Measurements from ENCODE around the gene CPEB3. TPM values are rescaled to one million over a fixed set of nuclear protein-coding genes. Genes with fewer than 3 reads are reported as not detected.
A peak's percentile ranks its signal among the peaks of the same experiment; 100 is the strongest.

The CPEB3 gene
- total RNA-seq, 1 donor from 2014 or later = 14.1 TPM

DNA sequence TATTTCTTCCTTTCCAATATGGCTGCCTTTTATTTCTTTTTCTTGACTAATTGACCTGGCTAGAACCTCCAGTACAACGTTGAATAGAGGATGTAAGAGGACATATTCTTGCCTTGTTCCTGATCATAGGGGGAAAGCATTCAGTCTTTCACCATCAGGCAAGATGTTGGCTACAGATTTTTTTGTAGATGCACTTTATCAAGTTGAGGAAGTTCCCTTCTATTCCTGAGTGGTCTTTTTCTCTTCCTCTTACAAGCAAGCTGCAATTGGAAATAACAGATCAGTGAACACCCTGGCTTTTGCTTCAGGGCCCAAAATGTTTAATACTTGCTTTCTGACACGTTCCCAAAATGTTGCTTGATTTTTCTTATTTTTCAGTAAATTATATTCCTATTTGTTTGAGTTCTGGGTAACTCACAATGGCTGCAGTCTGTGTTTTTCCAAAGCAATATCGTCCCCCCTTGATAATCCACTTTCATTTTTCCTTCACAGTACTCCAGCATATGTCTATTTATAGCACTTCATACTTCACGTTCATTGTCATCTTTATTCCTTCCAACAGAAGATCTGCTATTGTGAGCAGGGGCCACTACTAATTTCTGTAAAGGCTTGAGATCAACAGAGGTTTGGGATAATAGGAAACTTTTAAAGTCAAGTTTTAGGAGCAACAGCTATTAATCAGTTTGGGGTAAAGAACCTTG, 11.7 kb downstream of the CPEB3 start:
- intact Hi-C loops (cut with DNase I) = no loop called here
- ATAC-seq (peak; percentile 60), DNase-seq (ENCODE audit: missing footprints) (no peak)

DNA sequence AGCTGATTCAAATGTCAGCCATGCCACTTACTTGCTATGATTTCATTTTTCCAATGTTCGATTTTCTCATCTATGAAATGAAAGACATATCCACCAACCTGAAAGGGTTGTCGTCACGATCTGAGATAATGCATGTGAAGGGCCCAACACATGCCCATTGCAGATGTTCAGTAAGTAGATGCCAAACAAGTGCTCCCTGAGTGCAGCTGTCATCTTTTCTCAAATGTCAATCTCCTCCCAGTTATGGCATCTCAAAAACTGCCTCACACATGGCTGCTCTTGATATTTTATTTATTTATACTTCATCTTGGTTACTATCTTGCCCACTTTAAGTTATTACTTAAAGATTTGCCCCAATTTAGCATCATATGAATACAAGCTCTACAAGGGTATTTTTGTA, 16.8 kb downstream of the CPEB3 start:
- DNase-seq (ENCODE audit: missing footprints) = no peak
- intact Hi-C loops (cut with DNase I) = no loop called here
- no peak for ATAC-seq

DNA sequence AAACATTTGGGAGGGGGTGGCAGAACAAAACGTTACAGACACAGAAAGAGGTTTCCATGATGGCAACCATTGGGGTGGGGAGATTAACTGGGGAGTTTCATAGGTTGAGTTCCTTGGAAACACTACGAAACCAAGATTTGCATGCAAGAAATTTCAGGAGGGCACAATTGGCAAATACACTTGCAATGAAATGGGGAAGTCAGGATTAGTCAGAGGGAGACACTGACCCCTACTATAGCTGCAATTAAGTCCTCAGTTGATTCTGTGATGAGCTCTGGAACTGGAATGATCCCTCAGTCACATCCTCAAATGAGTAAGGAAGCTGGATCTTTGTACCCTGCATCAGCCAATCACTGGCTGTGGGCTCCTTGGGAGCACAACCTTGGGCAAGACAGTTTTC, 22.1 kb downstream of the CPEB3 start:
- DNase-seq (ENCODE audit: missing footprints) (no peak), ATAC-seq (no peak)
- intact Hi-C loops (cut with DNase I) = no loop called here

DNA sequence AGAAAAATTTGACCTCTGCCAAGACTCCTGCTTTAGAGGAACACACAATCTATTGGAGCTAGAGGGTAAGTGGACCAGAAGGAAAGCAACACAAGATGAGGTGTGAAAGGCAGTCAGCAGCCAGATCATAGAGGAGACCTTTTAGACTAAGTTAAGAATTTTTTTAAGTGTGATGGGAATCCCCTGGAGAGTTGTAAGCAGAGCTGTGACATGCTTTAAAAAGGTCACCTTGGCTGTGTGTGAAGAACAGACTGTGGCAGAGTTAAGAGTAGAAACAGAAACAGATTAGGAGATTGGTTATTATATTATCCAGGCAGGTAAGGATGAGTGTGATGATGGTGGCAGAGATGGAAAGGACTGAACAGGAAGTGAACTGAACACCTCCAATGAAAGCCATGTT, 23.5 kb downstream of the CPEB3 start:
- intact Hi-C loops (cut with DNase I) = no loop called here
- ATAC-seq (no peak), DNase-seq (ENCODE audit: missing footprints) (no peak)

DNA sequence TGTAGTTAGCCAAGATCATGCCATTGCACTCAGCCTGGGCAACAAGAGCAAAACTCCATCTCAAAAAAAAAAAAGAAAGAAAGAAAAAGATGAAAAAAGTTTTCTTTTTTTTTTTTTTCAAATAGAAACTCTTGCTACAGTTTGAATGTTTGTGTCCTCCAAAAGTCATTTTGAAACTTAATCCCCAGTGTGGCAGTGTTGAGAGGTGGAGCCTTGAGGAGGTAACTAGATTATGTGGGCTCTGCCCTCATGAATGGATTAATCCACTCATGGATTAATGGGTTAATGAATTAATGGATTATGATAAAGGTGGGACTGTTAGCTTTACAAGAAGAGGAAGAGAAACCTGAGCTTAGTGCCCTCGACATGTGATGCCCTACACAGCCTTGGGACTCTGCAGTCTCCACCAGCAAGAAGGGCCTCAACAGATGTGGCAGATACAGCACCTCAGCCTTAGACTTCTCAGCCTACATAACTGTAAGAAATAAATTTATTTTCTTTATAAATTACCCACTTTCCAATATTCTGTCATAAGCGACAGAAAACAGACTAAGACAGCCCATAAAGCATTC, 25.1 kb downstream of the CPEB3 start:
- ATAC-seq = no peak
- no peak for DNase-seq (ENCODE audit: missing footprints)
- intact Hi-C loops (cut with DNase I) = no loop called here

DNA sequence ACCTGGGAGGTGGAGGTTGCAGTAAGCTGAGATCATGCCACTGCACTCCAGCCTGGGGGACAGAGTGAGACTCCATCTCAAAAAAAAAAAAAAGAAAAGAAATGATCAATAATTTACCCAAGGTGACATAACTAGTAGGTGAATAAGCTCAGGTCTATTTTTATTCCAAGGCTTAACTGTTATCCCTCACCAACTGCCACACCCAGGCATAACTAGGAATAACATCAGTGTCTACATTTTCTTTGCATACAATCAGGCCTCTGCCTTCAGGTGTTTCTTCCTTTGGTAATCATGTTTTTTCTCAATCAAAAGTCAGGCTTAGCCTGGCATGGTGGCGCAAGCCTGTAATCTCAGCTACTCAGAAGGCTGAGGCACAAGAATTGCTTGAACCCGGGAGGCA, 26.6 kb downstream of the CPEB3 start:
- intact Hi-C loops (cut with DNase I) = no loop called here
- no peak for DNase-seq (ENCODE audit: missing footprints)
- ATAC-seq = no peak

DNA sequence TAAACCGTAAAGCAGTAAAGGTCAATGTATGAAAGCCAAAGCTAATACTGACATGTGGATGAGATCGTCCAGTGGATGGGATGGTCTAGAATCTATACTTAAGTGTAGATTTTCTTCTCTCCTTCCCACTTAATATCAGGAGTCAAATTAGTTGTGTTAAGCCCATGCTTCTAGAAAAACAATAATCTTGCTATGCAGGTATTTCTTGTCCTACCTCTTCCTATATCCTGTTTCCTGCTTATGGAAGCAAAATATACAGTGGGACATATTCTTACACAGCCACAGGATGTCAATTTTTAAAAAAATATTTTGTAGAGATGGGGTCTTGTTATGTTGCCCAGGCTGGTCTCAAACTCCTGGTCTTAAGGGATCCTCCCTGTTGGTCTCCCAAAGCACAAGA, 27.5 kb downstream of the CPEB3 start:
- no peak for DNase-seq (ENCODE audit: missing footprints)
- no peak for ATAC-seq
- intact Hi-C loops (cut with DNase I) = no loop called here

DNA sequence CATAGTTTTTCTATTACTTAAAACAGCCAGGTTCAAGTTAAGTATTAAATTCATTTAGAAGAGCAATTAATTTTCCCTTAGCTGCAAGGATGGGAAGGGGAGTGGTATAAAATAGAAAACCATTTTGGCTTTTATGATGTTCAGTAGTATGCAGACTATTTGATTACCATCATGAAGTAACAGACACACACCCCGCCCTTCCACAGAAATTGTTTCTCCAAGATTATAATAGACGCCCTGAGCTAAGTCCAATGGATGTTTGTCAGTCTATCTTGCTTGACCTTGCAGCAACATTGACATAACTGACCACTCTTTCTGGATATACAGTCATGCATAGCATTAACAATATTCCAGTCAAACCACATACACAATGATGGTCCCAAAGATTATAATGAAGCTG, 42.3 kb downstream of the CPEB3 start:
- DNase-seq (ENCODE audit: missing footprints) = no peak
- ATAC-seq = no peak
- intact Hi-C loops (cut with DNase I) = no loop called here

DNA sequence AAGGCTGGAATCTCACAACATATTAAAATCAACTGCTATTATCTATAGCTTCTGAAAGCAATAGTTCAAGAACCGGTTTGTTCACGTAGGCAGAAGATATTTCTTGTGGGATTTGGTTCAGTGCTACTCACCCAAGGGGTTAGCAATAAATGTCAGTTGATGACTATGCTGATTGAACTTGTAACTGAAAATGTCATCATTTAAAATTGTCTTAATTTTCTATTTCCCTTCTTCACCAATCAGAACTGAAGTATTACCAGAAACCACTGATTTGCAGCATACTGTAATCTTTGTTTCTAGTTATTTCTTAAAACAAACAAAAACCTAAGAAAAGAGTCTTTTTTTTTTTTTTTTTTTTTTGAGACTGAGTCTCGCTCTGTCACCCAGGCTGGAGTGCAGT, 46.1 kb downstream of the CPEB3 start:
- ATAC-seq (no peak), DNase-seq (ENCODE audit: missing footprints) (no peak)
- intact Hi-C loops (cut with DNase I) = loop anchor here (5.0 kb wide), 1 partner anchor 188 kb away; no protein-coding TSS in a partner anchor

DNA sequence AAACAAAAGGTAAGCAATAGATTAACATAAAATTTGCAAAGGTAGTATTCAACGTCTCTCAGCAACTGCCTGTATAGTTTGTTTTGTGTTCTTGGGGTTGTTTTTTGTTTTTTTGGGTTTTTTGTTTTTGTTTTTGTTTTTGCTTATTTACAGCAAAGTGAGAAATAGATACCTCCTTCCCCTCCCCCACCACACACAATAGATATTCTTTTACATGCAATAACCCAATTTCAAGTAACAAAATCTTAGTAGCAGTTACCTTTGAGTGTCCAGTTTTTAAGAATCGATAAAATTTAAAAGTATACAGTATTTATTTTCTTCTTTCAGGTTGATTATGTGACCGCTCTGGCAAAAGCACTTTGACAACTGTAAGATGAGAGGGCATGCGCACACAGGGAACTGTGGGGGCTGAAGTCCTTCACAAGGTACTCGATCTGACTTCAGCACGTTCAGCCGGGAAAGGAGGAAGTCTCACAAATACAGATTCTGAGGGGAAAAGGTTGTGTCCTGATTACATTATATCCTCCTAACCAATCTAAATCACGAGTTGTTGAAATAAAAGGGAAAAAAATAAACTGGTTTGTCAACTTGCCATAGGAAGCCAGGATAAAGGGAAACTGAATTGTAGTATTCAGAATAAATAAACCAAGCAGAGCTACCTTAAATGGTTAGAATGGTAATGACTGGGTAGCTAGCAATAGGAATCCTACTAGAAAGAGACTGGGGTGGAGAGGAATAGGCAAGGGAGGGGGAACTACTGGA, 47.8 kb downstream of the CPEB3 start:
- DNase-seq (ENCODE audit: missing footprints) (no peak), ATAC-seq (peak; percentile 63)
- intact Hi-C loops (cut with DNase I) = loop anchor here (5.0 kb wide), 1 partner anchor 189 kb away; no protein-coding TSS in a partner anchor

DNA sequence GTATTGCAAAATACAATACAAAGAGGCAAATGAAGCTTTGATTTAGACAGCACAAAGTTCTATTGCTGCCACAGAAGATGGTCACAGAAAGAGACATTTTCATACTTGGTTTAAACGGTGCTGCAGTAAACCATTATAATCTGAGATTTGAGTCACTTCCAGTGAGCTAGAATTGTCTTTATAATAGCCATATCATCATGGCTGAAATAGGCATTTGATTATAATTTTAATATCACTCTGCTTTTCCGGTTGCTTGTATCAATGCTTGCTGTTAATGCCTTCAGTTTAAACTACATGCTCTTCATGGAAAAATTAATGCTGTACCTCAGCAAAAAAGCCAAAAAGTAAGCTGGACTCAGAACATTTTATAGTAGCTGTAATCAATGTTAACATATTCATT, 48.5 kb downstream of the CPEB3 start:
- intact Hi-C loops (cut with DNase I) = loop anchor here (5.0 kb wide), 1 partner anchor 190 kb away; no protein-coding TSS in a partner anchor
- DNase-seq (ENCODE audit: missing footprints) (no peak), ATAC-seq (no peak)

DNA sequence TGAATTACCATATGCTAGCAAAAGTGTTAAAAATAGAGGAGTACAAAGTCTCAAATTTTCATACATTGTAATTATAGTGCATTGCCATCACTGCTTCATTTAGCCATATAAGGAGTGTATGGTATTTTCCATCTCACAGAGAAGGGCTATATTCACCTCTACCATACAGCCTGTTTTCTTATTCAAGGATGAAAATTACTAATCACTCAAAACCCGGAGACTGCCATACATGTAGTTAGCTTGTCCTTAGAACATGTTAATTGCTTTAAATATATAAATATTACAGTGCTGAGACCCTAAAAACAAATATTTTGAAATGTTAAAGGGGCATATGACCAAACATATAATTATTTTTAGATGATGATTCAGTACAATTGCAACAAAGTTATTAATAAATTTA, 49.4 kb downstream of the CPEB3 start:
- no peak for DNase-seq (ENCODE audit: missing footprints)
- ATAC-seq = no peak
- intact Hi-C loops (cut with DNase I) = loop anchor here (2.0 to 5.0 kb wide), 2 partner anchors 155 to 191 kb away; no protein-coding TSS in a partner anchor

DNA sequence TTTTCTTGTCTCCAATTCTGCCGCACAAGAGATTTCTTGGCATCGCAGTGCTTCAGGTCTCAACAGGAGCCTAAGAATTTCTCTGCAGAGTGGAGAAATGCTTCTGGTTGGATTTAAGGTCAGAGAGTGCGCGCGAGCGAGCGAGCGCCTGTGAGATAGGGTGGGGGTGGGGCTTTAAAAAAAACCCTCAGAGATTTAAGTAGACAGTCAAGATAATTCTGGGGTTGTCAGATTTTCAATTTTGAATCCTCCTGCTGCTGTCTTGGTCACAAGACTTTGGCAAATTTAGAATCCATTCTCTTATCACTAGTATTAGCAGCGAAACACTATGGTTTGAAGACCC, 49.7 kb downstream of the CPEB3 start:
- ATAC-seq = peak; percentile 53
- DNase-seq (ENCODE audit: missing footprints) = no peak
- intact Hi-C loops (cut with DNase I) = loop anchor here (2.0 to 5.0 kb wide), 2 partner anchors 154 to 191 kb away; no protein-coding TSS in a partner anchor

DNA sequence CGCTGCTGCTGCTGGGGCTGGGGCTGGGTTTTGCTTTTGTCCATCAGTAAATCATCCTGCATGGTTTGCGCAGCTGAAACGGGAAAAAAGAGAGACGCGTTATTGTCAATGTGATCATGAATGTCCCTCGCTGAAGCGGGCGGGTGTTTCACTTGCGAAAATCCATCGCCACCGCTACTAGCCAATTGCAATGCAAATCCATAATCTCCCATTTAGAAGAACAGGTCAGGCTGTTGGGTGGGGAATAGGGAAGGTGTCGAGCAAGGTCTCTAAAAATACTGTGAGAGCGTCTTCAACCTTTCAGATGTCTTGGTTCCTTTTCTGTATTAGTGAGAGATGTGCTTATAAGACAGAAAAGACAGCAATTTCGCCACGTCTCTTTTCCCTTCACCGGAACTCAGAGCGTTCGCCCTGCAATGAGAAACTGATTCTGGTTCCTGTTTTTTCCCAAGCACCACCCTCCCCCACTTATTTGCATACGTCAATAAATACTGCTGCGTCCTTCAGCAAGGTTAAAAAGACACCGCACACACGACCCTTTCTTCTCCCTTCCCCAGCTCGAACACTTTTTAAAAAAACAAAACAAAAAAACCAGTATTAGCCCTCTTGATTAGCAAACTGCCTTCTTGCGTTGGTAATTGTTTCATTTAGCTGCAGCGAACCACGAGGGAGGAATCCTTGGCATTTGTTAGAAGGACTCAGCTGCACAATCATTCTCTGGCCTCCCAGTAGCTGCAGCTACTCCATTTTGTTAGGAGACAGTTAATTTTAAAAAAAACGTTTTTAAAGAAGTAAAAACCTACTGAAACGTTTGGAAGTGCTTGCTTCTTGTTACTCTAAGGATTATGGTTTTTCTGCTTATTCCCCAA, 50.4 kb downstream of the CPEB3 start:
- intact Hi-C loops (cut with DNase I) = loop anchor here (1.0 to 5.0 kb wide), 3 partner anchors 51 to 192 kb away; partner anchors contain the start of genes CPEB3 and MARCHF5
- no peak for DNase-seq (ENCODE audit: missing footprints)
- peak; percentile 76 for ATAC-seq

DNA sequence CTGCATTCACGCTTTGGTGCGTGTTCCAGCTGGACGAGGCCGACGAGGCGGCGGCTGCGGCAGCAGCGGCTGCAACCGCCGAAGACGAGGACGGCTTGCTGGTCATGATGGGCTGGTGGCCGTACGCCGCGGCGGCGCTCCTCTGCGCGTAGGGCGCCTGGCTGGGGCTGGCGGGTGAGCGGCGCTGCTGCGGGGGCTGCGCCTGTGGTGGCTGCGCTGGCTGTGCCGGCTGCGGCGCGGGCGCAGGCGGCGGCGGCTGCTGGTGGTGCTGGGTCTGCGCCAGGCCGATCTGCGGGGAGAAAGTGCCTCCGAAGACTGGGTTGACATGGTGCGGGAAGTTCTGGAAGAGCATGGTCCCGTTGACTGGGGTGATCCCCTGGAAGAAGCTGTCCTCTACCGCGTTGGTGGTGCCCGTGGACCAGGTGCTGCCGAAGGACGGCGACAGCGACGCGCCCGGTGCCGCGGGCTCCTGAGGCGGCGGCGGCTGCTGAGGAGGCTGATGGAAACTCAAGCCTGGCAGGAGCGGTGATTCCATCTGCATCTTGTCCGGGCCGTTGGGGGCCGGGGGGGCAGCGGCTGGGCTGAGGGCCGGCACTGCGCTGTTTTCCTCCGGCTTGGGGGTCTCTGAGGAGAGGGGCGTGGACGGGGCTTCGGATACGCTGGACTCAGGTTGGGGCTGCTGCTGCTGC, 51.1 kb downstream of the CPEB3 start:
- DNase-seq (ENCODE audit: missing footprints) (peak; percentile 82), ATAC-seq (peak; percentile 49)
- intact Hi-C loops (cut with DNase I) = loop anchor here (1.0 to 5.0 kb wide), 3 partner anchors 52 to 193 kb away; partner anchors contain the start of genes CPEB3 and MARCHF5

DNA sequence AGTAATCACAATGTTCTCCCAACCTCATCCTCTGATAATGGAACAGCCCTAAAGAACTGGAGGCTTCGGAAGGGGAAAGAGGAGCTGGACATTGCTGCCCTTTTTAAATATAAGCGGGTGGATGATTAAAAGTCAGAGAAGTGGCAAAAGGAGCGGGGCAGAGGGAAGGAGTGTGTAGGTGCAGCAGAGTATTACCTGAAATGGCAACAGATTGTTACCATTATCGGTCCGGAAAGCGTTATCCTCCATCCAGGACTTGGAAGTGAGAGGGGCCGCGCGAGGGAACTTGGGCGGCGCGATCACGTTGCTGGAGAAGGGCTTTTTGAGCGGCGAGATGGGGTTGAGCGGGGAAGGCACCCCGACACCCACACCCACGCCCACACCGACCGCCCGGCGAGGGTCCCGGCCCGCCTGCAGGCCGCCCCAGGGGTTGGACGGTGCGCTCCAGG, 51.7 kb downstream of the CPEB3 start:
- DNase-seq (ENCODE audit: missing footprints) (no peak), ATAC-seq (peak; percentile 2)
- intact Hi-C loops (cut with DNase I) = no loop called here

DNA sequence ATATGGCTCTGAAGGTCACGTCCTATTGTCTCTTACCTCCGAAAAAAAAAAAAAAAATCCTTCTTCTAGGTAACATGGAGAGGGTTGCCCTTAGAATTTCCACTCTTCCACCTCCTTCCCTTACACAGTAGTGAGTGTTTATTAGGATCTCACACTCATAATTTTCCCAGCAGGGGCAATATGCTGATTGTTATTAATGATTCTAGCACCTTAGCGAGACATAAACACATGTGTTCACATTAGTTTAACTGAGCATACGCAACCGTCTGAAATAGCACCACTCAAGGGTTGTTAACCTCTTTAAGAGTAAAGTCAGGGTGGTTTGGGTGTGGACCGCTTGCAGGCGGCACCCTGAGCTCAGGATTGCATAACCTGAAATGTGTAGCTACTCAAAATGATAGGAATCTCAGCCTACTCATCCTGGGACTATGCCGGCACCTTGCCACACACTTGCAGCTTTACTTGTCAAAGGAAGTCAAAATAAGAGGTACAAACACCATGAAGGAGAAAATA, 52.2 kb downstream of the CPEB3 start:
- intact Hi-C loops (cut with DNase I) = no loop called here
- peak; percentile 21 for ATAC-seq
- DNase-seq (ENCODE audit: missing footprints) = no peak

DNA sequence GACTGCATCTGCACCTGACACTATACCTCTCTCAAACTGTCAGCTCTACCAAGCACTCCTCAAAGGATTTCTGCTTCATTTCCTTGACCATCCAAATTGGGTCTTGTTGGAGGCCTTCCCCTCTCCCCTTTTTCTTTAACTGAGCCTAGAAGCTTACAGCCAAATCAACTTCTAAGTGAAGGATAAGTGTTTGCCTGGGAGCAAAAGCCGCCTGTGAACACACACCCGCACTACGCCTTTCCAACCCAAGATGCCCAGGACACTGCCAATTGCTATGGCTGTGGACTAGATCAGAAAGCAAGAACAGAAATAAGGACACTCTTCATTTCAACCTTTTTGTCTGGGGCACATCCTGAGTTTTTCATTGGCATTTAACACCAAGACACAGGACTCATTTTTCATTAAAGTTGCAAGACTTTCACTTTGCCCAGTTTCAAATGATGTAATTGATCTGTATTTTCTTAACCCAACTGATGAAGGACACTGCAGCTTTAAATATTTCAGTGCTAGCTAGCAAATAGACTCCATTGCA, 52.8 kb downstream of the CPEB3 start:
- DNase-seq (ENCODE audit: missing footprints) (no peak), ATAC-seq (no peak)
- intact Hi-C loops (cut with DNase I) = no loop called here
